HG03139 (cell line): ENCODE data around the gene HOXD9.

ENCODE experiments used
- ATAC-seq: cut with Tn5 transposase; IDR thresholded peaks from one replicate; pipeline ENCODE4 v1.9.1; 2021; ENCODE audit not compliant: unreplicated experiment

The HOXD9 gene

GRCh38 chr2:176122683-176123410, at the start of gene HOXD9:
Gene HOXD9, plus strand, starts transcription at chr2:176122719. Its CDS starts 50 bp downstream, at chr2:176122769.
- ATAC-seq, result no peak

GRCh38 chr2:176072951-176073904, 49.3 kb upstream of the HOXD9 start:
- ATAC-seq, result no peak

- ATAC-seq, result no peak
Measured at GRCh38 chr2:176074919-176075425, 47.5 kb upstream of the HOXD9 start.

GRCh38 chr2:176075481-176075880, 47.0 kb upstream of the HOXD9 start:
- no peak for ATAC-seq

- ATAC-seq, result no peak
Measured at GRCh38 chr2:176076063-176076462, 46.5 kb upstream of the HOXD9 start.

GRCh38 chr2:176076796-176077195, 45.7 kb upstream of the HOXD9 start:
- no peak for ATAC-seq

GRCh38 chr2:176078541-176079284, 43.8 kb upstream of the HOXD9 start:
- ATAC-seq, result no peak

- no peak for ATAC-seq
Measured at GRCh38 chr2:176079285-176079830, 43.2 kb upstream of the HOXD9 start.

GRCh38 chr2:176079831-176080539, 42.5 kb upstream of the HOXD9 start:
- ATAC-seq, result no peak

GRCh38 chr2:176080540-176081375, 41.8 kb upstream of the HOXD9 start:
- ATAC-seq, result no peak

- no peak for ATAC-seq
Measured at GRCh38 chr2:176081376-176081836, 41.1 kb upstream of the HOXD9 start.

GRCh38 chr2:176081837-176082524, 40.5 kb upstream of the HOXD9 start:
- ATAC-seq, result no peak

GRCh38 chr2:176082525-176082823, 40.0 kb upstream of the HOXD9 start:
- no peak for ATAC-seq

- ATAC-seq, result no peak
Measured at GRCh38 chr2:176082824-176083751, 39.4 kb upstream of the HOXD9 start.

GRCh38 chr2:176083796-176084261, 38.7 kb upstream of the HOXD9 start, which contains the start of gene EVX2:
Gene EVX2, minus strand, starts transcription at chr2:176083962. Its CDS starts 186 bp downstream, at chr2:176083776.
- no peak for ATAC-seq

- no peak for ATAC-seq
Measured at GRCh38 chr2:176084611-176085119, 37.9 kb upstream of the HOXD9 start.

- no peak for ATAC-seq
Measured at GRCh38 chr2:176085120-176085788, 37.3 kb upstream of the HOXD9 start.
